GM19463 (cell line): Measurements from ENCODE around the gene GRIK3.

ENCODE experiments used
- ATAC-seq: cut with Tn5 transposase; IDR thresholded peaks from one replicate; pipeline ENCODE4 v1.9.1; 2021; ENCODE audit warnings: mild to moderate bottlenecking, moderate library complexity; ENCODE audit not compliant: unreplicated experiment

Gene GRIK3

GRCh38 chr1:36835696-36836095, 198.6 kb downstream of the GRIK3 start:
- no peak for ATAC-seq

DNA sequence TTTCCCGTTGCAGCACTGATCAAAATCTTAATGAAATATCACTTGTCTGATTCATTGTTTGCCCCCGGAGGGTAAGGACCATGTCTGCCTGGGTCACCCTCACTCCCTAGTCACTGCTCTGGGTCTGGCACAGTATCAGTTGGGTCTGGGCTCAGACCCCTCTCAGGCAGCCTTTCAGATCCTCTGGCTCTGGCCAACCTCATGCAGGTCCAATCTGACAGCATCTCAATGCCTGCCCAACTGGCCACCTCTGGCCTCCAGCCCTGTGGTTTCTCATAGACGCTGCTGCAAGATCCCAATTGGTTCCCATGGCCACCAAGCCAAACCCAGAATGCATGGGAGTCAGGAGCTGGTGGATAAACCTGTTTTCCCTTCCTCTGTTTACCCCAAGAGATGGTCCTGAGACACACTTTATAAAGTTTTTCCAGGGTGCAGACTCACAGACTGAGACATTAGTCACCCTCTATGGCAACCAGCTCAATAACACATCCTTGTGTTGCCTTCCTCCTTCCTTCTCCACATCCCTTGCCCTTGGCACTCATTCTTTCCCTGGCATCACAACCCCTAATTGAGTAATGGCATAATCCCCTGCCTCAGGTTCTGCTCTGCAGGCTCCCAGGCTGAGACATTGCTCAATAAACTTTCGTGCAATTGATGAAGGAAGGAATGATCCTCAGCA, 199.2 kb downstream of the GRIK3 start:
- ATAC-seq = no peak

DNA sequence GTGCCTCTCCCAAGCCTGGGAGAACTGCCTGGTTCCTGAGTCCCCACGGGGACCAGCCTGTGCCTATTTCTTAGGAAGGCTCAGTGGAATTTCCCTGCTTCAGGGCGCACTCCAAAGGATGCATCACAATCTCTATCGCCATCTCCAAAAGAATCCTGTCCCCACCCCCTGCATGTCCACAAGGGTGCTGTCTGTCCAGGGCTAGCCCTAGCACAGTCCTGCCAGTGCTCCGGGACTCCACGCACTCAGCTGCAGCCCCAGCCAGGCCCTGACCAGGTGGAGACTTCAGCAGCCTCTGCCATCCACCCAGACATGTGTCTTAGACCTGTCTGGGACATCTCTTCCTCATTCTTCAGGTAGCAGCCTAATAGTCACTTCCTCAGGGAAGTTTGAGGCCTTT, 199.7 kb downstream of the GRIK3 start:
- ATAC-seq = no peak

- ATAC-seq = no peak
Measured at GRCh38 chr1:36831186-36831810, 203.0 kb downstream of the GRIK3 start.

DNA sequence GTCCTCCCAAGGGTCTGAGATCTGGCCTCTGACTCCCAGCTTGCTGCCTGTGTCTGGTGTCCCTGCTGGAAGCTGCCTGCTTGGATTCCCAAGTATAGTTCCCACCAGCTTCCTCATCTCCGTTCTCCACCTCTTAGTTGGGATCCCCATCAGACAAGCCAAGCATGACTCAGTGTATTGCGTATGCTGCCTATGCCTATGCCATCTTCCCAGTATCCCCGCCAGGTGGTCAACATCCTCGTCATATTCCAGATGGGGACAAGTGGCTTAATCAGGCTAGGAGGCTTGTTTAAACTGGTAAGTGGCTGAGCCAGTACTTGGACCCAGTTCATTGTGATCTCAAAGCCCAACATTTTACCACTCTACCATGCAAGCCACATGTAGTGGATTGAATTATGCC, 204.4 kb downstream of the GRIK3 start:
- no peak for ATAC-seq

- ATAC-seq = no peak
Measured at GRCh38 chr1:36829066-36829465, 205.2 kb downstream of the GRIK3 start.

- no peak for ATAC-seq
Measured at GRCh38 chr1:36825226-36825625, 209.1 kb downstream of the GRIK3 start.

DNA sequence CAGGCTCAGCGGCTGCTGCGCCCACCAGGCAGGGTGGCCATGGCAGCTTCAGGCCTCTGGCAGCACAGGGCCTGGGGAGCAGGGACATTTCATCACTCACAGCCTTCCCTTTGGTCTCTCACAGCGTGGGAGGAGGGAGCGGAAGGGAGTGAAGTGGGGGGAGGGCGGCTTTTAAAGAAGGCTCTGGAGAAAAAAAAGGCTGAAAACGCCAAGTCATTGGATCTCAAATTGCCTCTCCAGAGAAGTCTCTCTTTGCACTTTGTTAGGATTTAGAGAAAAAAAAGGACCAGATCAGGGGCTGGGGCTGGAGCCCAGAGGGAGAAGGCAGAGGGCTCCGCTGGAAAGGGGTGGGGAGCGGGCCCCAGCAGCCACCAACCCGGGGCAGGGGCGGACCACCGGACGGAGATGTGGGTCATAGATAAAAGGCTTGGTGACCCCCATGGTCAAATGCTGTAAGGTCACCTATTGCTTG, 209.9 kb downstream of the GRIK3 start:
- no peak for ATAC-seq

DNA sequence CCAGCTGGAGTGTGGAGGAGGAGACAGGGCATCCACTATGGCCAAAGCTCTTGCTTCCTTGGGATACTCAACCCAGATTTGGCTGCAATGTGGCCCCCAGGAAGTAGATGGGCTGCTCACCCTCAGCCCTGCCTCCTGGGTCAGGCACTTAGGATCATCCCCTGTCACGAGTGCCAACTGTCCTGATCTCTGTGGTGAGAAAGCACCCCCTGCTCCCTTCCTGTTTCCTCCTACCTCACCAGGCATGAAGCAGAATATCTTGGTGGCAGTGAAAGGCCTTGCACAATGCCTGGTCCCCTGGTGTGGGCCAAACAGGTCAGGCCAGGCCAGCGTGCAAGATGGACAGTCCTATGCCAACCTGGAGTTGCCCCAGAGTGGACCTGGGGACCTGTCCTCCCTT, 211.7 kb downstream of the GRIK3 start:
- no peak for ATAC-seq

- no peak for ATAC-seq
Measured at GRCh38 chr1:36821386-36821785, 212.9 kb downstream of the GRIK3 start.

DNA sequence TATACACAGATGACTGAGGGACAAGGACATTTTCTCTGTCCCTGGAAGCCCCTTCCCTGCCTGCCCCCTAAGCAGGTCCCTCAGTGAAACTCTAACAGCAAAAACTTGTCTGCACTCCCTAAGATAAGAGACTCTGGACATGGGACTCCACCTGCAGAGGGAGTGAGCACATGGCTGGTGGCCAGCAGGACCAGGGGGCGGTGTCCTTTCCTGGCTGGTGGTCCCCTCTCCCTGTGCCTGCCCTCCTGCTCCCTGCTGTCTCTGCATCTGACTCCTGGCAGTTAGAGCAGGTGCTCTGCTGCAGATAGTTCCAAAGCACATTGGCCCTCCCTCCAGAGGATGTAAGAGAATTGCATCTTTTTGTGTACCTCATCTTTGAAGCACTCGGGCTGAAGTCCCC, 215.5 kb downstream of the GRIK3 start:
- no peak for ATAC-seq

- ATAC-seq = no peak
Measured at GRCh38 chr1:36816348-36816747, 218.0 kb downstream of the GRIK3 start.

DNA sequence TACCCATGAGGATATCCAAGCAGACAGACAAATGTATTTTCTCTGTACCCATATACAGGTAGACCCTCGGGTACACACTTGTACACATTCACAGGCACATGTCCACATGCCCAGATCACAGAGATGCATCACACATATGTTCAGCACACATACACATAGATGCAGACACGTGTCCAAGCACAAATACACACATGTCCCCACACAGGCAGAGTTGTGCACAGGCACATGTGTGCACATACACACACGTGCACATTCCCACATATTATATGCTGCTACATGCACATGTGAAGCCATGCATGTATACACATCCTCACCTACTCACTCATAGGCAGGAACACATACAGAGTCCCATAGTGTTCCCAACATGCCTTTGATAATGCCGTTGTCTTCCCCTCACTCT, 219.5 kb downstream of the GRIK3 start:
- no peak for ATAC-seq

DNA sequence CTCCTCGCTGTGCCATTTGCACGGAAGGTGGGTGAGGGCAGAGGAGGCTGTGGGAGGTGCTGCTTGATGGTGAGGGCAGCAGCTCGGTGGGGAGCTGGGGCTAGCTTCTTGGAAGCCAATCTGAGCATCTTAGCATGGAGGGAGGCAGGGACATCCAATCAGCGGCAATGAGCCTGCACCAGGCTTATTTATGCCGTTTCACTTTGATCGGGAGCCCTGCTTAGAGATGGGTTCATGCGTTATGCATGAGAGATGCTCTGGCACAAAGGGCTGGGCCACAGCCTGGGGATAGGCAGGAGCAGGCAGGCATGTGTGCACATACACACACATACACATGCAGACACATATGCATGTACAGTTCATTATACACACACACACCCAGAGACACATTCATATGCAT, 220.2 kb downstream of the GRIK3 start:
- ATAC-seq = no peak

GRCh38 chr1:36807262-36807661, 227.1 kb downstream of the GRIK3 start:
- ATAC-seq = no peak

DNA sequence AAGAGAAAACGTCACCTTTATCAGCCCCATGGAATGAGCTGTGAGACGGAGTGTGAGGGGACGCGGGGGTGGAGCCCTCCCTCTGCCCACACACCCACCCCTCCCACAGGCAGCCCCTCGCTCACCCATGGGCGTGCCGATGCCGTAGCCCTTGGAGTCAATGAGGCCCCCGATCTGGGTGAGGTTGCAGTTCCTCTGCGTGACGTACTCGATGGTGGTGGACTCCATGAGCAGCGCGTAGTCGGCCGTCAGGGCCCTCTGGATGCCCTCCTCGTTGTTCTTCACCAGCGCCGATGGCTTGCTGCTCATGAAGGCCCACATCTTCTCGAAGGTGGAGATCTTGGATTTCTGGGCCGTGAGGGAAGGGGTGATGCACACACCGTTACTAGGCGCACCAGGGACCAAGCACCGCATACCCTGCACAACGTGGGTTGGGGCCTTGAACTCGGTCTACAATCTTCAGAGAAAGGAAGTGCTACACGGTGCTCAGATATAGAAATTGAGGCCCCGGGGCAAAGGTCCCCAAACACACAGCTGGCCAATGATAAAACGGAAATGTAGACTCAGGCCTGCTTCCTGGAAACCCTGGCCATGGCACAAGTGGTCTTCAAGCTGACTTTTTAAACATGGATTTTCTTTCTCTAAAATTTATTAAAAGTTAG, 228.2 kb downstream of the GRIK3 start:
- ATAC-seq = no peak

DNA sequence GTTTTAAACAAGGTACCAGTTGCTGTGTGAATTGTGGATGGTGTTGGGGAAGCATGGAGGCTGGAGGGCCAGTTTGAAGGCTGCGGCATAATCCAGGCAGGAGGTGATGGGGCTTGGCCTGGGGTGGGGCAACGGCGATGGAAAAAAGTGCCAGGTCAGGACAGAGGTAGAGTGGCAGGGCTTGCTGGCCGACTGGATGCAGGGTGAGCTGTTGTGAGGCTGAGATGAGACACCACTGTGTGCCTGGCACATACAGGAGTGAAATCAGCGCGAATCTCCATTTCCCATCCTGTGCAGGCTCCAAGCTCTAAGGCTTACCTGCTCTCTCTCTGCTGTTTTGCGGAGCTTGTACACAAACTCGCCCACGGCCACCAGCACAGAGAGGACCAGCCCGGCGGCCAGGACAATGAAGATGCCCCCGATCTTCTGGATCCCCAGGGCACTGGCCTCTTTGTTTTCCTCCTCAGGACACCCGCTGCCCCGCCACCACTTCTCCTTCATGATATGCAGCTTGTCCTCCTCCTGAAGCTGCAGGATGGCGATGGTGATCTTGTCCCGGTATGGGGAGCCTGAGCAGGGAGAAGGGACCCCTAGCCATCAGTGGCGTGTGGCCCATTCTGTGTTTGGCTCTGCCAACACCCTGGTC, 229.5 kb downstream of the GRIK3 start:
- no peak for ATAC-seq

DNA sequence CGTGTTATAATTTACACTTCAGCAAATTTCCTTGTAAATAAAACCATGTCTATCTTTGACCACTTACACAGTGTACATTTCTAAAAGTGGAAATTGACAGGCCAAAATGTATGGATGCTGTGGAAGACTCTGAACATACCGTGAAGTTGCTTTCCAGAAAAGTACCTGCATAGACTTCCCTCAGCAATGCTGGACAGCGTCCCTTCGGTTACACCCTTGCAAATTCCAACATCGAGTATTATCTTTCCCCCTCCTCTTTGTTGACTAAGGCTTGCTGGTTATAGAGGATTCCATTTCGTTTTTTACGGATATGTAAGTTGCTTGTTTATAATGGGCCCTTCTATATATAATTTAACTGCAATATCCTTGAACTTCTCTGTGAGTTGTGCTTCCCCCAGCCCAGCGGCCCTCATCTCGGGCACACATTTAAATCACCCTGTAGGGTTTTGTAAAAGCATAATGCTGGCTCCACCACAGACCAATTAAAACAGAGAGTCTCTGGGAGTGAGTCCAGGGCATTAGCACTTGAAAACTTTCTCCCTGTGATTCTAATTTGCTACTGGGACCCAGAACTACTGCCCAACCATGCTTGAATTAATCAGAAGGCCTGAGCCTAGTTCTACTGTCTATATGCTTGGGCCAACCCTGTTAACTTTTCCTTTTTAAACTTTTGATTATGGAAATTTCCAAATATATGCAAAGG, 230.3 kb downstream of the GRIK3 start:
- ATAC-seq = no peak

DNA sequence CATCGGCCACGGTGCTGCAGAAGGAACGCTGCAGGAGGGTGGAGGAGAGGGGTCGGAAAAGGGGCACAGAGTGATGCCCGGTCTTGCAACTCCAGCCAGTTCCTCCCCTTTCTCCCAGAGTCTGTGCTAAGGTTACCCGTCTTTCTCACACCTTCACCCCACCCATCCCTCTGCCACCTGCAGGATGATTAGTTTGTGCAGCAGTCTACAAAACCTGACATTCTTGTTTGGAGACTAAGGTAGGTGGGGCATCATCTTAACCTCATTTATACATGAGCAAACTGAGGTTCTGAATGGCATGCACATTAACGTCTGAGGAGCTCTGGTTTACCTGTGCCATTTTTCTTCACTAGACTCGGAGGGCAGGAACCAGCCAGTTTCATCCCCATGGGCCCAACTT, 232.3 kb downstream of the GRIK3 start:
- ATAC-seq = no peak

DNA sequence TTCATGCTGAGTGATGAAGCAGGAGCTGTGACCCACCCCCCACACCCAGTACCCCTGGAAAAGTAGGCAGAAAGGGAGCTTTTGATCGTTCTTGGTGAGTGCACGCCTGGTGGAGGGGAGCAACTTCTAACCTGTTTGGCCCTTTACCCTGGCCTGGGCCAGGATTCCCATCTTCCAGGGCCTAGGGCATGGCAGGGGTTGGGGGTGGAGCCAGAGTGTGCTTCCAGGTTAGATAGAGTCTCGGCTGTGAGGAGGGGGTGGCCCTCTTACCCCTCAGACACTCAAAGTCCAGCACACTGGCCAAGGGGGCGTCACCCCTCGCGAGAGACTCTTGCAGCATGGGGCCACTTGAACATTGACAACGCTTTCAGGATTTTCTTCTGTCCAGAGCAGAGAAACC, 236.6 kb downstream of the GRIK3 start:
- ATAC-seq = no peak

GRCh38 chr1:36796733-36797132, 237.6 kb downstream of the GRIK3 start:
- no peak for ATAC-seq
